Erythroblast (primary cell): ENCODE measurements around the gene OS9.

Experiments
- GATA1 ChIP-seq: IDR thresholded peaks from 2 replicates; pipeline ENCODE4 v1.6.1; 2011; ENCODE audit warnings: low read depth, mild to moderate bottlenecking, control low read depth, low read length, moderate library complexity
- POLR2A ChIP-seq: IDR thresholded peaks from 2 replicates; pipeline ENCODE4 v1.6.1; 2011; ENCODE audit warnings: mild to moderate bottlenecking, low read length

DNA sequence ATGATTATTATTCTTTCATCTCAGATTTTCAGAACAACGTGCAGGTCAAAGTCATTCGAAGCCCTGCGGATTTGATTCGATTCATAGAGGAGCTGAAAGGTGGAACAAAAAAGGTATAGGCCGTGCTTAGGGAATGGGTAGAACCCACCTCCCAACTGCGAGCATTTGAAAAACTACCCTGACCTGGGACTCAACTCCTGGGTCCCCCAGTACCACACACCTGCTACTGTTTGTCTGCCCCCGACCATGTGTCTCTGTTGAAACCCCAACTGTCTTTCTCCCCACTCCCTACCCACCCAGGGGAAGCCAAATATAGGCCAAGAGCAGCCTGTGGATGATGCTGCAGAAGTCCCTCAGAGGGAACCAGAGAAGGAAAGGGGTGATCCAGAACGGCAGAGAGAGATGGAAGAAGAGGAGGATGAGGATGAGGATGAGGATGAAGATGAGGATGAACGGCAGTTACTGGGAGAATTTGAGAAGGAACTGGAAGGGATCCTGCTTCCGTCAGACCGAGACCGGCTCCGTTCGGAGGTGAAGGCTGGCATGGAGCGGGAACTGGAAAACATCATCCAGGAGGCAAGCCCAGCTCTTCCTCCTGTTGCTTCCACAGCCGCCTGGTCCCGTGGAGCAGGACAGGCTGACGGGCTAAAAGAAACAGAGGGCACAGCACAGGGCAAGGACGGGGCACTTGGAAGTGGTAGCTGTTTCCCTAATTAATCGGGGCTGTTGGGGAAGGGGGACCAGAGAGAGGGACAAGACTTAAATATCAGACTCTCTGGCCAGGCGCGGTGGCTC is 24.1 kb downstream of the OS9 start:
- TF ChIP-seq POLR2A = no peak
- TF ChIP-seq GATA1 = no peak
